GM04504 (cell line): ENCODE measurements around the gene TIPRL.

ENCODE experiments used
- DNase-seq: peaks from one replicate; pipeline ENCODE4 v3.0.0-alpha.2; 2012; ENCODE audit warnings: low read depth

TIPRL gene

DNA sequence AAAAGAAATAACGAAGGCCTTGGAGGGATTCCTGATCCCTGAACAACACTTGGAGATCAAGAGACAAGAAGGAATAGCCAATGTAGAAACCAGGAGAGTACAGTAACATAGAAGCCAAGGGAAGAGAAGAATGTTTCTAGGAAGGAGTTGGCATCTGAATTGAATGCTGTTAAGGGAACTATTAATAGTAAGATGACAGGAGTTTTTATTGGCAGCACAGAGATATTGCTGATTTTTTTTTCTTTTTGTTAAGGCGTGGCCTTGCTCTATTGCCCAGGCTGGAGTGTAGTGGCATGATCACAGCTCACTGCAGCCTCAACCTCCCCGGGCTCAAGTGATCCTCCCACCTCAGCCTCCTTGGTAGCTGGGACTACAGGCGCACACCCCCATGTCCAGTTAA is 37.4 kb downstream of the TIPRL start:
- no peak for DNase-seq

GRCh38 chr1:168217664-168218063 is 38.9 kb downstream of the TIPRL start:
- DNase-seq: no peak

- no peak for DNase-seq
Observed at GRCh38 chr1:168218658-168219057, 39.9 kb downstream of the TIPRL start.

DNA sequence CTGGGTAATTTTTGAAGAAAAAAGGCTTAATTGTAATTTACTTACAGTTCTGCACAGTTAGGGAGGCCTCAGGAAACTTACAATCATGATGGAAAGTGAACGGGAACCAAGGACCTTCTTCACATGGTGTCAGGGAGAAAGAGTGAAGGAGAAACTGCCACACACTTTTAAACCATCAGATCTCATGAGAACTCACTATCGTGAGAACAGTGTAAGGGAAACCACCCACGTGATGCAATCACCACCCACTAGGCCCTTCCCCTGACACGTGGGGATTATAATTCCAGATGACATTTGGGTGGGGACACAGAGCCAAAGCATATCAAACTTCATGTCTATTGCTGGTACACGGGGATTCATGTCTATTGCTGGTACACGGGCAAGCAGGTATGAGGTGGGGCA is 41.7 kb downstream of the TIPRL start:
- DNase-seq: no peak

DNA sequence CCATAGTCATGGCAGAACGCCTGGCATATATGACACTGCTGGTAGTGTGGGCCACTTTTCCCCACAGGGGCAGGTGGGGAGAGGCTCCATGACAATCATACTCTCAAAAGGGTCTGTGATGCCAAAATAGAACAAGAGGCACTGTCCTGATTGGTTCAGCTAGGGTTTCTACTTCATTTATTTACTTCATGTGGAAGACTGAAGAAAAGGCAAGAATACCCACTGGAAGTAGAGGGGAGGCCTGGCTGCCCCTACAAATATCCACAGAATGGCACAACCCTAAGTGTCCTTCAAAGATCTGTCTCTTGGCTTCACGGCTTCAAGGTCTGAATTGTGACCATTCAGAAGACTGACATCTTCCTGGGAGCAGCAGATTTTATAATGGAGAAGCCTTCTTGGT is 42.5 kb downstream of the TIPRL start:
- no peak for DNase-seq

GRCh38 chr1:168223261-168223660 is 44.5 kb downstream of the TIPRL start:
- no peak for DNase-seq

GRCh38 chr1:168223681-168224540 is 45.1 kb downstream of the TIPRL start:
- no peak for DNase-seq

DNA sequence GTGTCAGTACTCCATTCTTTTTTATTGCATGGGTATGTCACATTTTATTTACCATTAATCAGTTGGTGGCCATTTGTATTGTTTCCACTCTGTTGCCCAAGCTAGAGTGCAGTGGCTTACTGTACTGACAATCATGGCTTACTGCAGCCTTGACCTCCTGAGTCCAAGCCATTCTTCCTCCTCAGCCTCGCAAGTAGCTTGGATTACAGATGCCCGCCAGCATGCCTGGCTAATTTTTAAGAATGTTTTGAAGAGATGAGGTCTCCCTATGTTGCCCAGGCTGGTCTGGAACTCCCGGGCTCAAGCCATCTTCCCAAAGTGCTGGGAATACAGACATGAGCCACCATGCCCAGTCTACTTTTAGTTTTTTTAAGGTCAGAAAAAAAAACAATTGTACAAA is 46.2 kb downstream of the TIPRL start:
- no peak for DNase-seq

- DNase-seq: no peak
Observed at GRCh38 chr1:168225476-168226190, 46.9 kb downstream of the TIPRL start, which contains the start of gene SFT2D2. Gene SFT2D2, plus strand, starts transcription at chr1:168226004. Its CDS starts 76 bp downstream, at chr1:168226080.

GRCh38 chr1:168227620-168228019 is 48.9 kb downstream of the TIPRL start:
- DNase-seq: no peak

DNA sequence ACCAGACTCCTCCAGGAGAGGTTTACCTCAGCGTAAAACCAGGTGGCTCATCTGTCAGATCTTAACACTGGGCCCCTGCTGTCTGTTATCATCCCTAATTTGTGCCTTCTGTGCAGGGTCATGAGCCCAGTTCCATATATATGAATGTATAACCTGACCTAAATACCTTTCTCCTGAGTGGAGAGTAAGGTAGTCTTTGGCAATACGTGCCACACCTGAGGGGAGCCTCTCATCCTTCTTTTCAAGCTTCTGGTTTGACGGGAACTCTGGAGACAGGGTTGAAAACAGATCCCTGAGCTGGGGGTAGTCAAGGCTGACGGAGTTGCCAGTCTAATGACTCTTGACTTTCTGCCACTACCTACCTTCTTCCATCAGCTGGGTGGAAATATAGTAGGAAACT is 51.1 kb downstream of the TIPRL start:
- no peak for DNase-seq

DNA sequence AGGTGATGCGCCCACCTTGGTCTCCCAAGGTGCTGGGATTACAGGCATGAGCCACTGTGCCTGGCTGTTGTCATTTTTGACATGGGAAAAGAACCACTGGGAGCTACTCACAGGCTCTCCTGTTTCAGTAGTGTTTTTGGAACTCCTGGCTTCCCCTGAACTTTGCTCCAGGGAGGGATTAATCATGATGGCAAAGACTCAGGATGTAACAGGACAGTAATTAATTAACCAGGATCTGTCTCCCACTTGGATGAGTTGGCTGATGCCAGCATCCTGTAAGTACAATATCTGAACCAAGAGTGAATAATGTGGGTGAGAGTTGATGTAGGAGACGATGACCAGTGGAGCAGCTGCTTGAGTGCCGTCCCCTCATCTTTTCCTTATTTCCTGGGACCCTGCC is 51.9 kb downstream of the TIPRL start:
- no peak for DNase-seq

- no peak for DNase-seq
Observed at GRCh38 chr1:168234846-168235547, 56.2 kb downstream of the TIPRL start.

DNA sequence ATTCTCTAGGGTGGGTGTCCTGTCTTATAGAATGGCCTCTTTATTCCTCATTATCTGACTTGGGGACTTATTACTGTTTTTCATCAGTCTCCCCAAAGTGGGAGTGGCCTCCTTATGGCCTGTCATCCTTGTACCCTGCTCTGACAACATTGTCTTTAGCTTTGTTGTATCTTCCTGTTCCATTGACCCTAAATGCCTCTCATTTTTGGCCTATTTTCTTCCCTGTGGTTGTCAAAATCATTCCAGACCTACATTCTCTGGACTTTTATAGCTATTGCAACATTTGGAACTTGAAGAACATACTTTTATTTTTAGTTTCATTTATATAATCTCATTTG is 56.8 kb downstream of the TIPRL start:
- DNase-seq: no peak

DNA sequence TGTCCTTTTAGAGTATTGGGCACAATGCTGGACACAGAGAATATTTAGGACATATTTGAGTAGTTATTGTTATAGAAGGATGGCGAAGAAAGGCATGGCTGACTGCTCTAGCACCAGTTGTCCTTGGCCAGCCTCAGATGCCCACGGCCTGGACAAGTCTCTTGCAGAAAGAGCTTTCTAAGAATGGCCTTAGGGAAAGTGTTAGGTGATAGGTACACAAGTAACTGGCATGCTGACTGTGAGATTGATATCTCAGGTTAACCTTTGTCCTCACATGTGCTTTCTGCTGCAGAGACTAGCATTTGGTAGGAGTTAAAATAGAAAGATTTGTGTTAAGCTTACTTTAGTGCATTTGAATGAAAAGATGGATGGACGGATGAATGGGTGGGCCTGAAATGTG is 57.2 kb downstream of the TIPRL start:
- no peak for DNase-seq

DNA sequence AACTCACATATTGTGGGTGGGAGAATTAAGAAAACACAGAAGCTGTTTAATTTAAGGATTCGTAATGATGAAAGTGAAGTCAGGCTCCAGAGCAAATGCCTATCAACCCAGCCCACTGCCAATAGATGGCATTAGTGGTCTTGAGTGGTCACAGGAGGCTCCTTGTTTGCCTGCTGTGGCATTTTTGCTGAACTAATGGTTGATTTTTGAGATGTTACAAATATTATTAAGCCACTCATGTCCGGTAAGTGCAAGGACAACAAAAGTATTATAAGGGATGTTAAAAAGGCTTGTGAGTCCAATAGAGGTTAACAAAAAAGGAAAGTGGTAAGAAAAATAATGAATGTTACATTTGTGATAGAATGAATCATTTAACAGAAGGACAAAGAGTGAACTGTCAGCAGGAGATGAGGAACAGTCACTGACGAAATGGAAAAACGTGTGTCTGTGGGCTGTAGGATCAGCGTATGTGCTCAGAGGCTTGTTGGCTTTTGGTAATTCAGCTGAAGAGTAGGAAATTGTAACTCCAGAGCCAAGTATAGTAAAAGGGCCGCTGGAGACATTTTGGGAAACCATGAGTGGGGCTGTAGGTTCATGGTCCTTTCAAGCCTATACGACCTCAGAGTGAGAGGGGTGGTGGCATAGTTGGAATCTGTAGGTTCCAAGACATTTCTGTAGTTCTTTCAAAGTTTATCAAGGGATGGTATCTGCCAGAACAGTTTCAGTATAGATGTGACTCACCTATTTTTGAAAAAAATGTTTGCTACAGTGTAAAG is 58.3 kb downstream of the TIPRL start:
- no peak for DNase-seq

DNA sequence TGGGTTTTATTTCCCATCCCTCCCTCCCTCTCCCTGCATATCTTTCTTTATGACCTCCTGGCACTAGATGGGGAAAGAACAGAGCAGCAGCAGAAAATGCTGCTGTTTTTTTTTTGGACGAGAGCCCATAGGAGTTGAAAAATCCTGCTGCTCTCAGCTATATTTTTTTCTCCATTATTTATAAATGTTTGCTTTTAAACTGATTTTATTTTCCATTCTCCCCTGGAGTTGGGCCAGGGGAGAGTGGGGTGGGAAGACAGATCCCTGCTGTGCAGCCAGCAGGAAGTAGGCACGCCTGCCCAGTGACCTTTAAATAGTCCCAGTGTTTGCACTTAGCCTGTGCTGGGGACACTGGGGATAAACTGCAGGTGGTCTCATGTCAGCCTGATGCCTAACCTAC is 64.4 kb downstream of the TIPRL start:
- DNase-seq: no peak

DNA sequence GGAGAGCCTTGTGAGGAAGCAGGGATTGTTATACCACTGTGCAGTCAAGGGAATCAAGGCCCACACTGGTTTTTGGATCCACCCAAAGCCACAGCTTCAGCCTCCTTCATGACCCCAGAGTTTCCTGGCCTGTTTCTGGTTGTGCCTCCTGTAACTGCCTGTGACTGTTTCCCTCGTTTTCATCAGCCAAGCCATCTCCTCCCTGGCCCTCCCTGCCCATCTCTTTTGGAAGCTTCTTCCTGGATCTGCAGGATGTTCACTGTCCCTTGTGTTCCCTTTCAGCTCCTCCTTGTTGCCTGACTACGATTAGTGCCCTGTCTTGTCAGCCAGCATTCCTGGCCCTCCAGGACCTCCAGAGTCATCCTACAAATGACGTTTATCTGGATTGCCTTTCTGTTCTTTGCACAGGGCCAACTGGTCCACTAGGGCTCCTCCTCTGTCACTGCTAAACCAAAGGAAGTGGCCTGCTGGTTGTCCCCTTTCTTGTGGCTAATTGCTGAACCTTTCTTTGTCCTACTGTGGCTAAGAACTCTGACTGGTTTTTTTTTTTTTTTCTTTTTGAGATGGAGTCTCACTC is 65.0 kb downstream of the TIPRL start:
- DNase-seq: no peak

GRCh38 chr1:168245042-168245441 is 66.3 kb downstream of the TIPRL start:
- DNase-seq: no peak

GRCh38 chr1:168246506-168246905 is 67.7 kb downstream of the TIPRL start:
- DNase-seq: no peak
